HepG2 (cell line): ENCODE measurements around the gene TLCD1. TPM values are rescaled to one million over a fixed set of nuclear protein-coding genes. Genes with fewer than 3 reads are reported as not detected.

ENCODE experiments used
- CBX1 ChIP-seq: IDR thresholded peaks from one replicate; pipeline ENCODE4 v1.6.1; 2016; ENCODE audit warnings: antibody characterized with exemption, low read depth
- CENPT ChIP-seq: sonication (generic); formaldehyde crosslinking; IDR thresholded peaks from 2 replicates; pipeline ENCODE4 v1.8.0; 2022; ENCODE audit warnings: low read depth, mild to moderate bottlenecking, moderate library complexity, missing genetic modification reagents
- CREB1 ChIP-seq, 2 experiments: fragments of 450-650 bp in 1 of 2; IDR thresholded peaks; 2 replicates each; pipeline ENCODE4 v1.6.1; 2016 to 2017; ENCODE audit warnings: control low read depth in 1 of 2, mild to moderate bottlenecking in 1 of 2, missing compliant biosample characterization in 1 of 2, missing genetic modification characterization in 1 of 2
- ELF1 ChIP-seq: sonication (generic); formaldehyde crosslinking; IDR thresholded peaks from 2 replicates; pipeline ENCODE4 v1.4.0; 2020; ENCODE audit warnings: missing genetic modification reagents
- HIVEP1 ChIP-seq: sonication (generic); formaldehyde crosslinking; IDR thresholded peaks from 2 replicates; pipeline ENCODE4 v1.4.0; 2020; ENCODE audit warnings: mild to moderate bottlenecking, missing genetic modification reagents
- KLF16 ChIP-seq, 2 experiments: sonication (generic) in 1 of 2; formaldehyde crosslinking in 1 of 2; IDR thresholded peaks; 2 replicates each; pipeline versions ENCODE4 v1.6.1 to v1.8.0; 2016 to 2023; ENCODE audit warnings: missing genetic modification reagents in 2 of 2, missing compliant biosample characterization in 1 of 2
- NAIF1 ChIP-seq: sonication (generic); formaldehyde crosslinking; IDR thresholded peaks from 2 replicates; pipeline ENCODE4 v1.5.0; 2020; ENCODE audit warnings: mild to moderate bottlenecking, missing genetic modification reagents, borderline replicate concordance
- NKX3-1 ChIP-seq: sonication (generic); formaldehyde crosslinking; IDR thresholded peaks from 2 replicates; pipeline ENCODE4 v1.5.0; 2020; ENCODE audit warnings: missing genetic modification reagents
- PHF5A ChIP-seq: IDR thresholded peaks from one replicate; pipeline ENCODE4 v1.6.1; 2018; ENCODE audit warnings: low read depth, missing genetic modification reagents; ENCODE audit not compliant: unreplicated experiment
- RELA ChIP-seq: sonication (generic); formaldehyde crosslinking; IDR thresholded peaks from 2 replicates; pipeline ENCODE4 v1.4.0; 2020; ENCODE audit warnings: missing genetic modification reagents
- SOX13 ChIP-seq, 3 experiments: fragments of 450-650 bp in 1 of 3; sonication (generic) in 1 of 3; formaldehyde crosslinking in 1 of 3; IDR thresholded peaks in 2 of 3; conservative IDR thresholded peaks in 1 of 3; 2 replicates each; pipeline versions ENCODE4 v1.5.0 to v1.6.1; 2016 to 2020; ENCODE audit warnings: antibody characterized with exemption in 1 of 3, mild to moderate bottlenecking in 1 of 3, missing compliant biosample characterization in 1 of 3, missing genetic modification reagents in 1 of 3, moderate library complexity in 1 of 3
- SP1 ChIP-seq, 2 experiments: fragments of 450-650 bp in 1 of 2; sonication (generic) in 1 of 2; formaldehyde crosslinking in 1 of 2; IDR thresholded peaks; 2 replicates each; pipeline versions ENCODE4 v1.4.0 to v1.6.1; 2016 to 2020; ENCODE audit warnings: missing genetic modification reagents in 1 of 2
- SP140L ChIP-seq: sonication (generic); formaldehyde crosslinking; IDR thresholded peaks from 2 replicates; pipeline ENCODE4 v1.4.0; 2020; ENCODE audit warnings: missing genetic modification reagents, borderline replicate concordance
- ZFP36 ChIP-seq: fragments of 150-350 bp; IDR thresholded peaks from 2 replicates; pipeline ENCODE4 v1.6.1; 2018; ENCODE audit warnings: borderline replicate concordance, low read length, low read depth; ENCODE audit not compliant: partially characterized antibody
- ZGPAT ChIP-seq: IDR thresholded peaks from 2 replicates; pipeline ENCODE4 v1.6.1; 2016; ENCODE audit warnings: mild to moderate bottlenecking
- ZNF12 ChIP-seq: sonication (generic); formaldehyde crosslinking; IDR thresholded peaks from 2 replicates; pipeline ENCODE4 v1.5.0; 2020; ENCODE audit warnings: missing genetic modification reagents
- ZNF24 ChIP-seq: fragments of 450-650 bp; IDR thresholded peaks from 2 replicates; pipeline ENCODE4 v1.6.1; 2017; ENCODE audit warnings: antibody characterized with exemption, mild to moderate bottlenecking
- ZNF253 ChIP-seq: sonication (generic); formaldehyde crosslinking; IDR thresholded peaks from 2 replicates; pipeline ENCODE4 v1.8.0; 2022; ENCODE audit warnings: mild to moderate bottlenecking, missing genetic modification reagents, borderline replicate concordance
- ZNF33B ChIP-seq: sonication (generic); formaldehyde crosslinking; IDR thresholded peaks from 2 replicates; pipeline ENCODE4 v1.5.1; 2020; ENCODE audit warnings: mild to moderate bottlenecking, missing genetic modification reagents
- ZNF607 ChIP-seq: sonication (generic); formaldehyde crosslinking; IDR thresholded peaks from 2 replicates; pipeline ENCODE4 v1.5.1; 2020; ENCODE audit warnings: missing genetic modification reagents, mild to moderate bottlenecking, borderline replicate concordance
- ZNF850 ChIP-seq: sonication (generic); formaldehyde crosslinking; conservative IDR thresholded peaks from 2 replicates; pipeline ENCODE4 v1.9.0; 2021; ENCODE audit warnings: mild to moderate bottlenecking, missing genetic modification reagents
- polyA plus RNA-seq, 8 experiments: library from polyadenylated mRNA; depleted of rRNA in 3 of 8; stranded (reverse) in 7 of 8; unstranded in 1 of 8; fragments of >200 nt; fragmentation: Illumina TruSeq in 4 of 8; extraction: Trizol in 4 of 8; gene quantifications; 2 replicates each; pipeline versions ENCODE4 v1.2.1 to v1.2.3, GENCODE V29; 2011 to 2016; ENCODE audit warnings: low read depth in 4 of 8, missing spikeins in 1 of 8, mixed read lengths in 1 of 8; ENCODE audit not compliant: insufficient read depth in 1 of 8
- total RNA-seq, 5 experiments: library from RNA; depleted of rRNA; stranded (reverse); fragments of >200 nt; fragmentation: Illumina TruSeq; extraction: Trizol; gene quantifications; 2 replicates each; pipeline ENCODE4 v1.2.3, GENCODE V29; 2016; ENCODE audit warnings: low read depth in 1 of 5
- TF ChIP-seq, protein P1 (sequence below): sonication (generic); formaldehyde crosslinking; IDR thresholded peaks from 2 replicates; pipeline ENCODE4 v1.9.0; 2021; ENCODE audit warnings: missing genetic modification reagents, borderline replicate concordance

Gene TLCD1
- total and polyA plus RNA-seq, 2 of the 13 experiments (the other 11 are each of a cell fraction or from before 2014, with no cell fraction given), result 14.9 to 19.6 TPM

GRCh38 chr17:28698253-28698941 is 27.6 kb downstream of the TLCD1 start (continued):
- TF ChIP-seq, protein P1, sequence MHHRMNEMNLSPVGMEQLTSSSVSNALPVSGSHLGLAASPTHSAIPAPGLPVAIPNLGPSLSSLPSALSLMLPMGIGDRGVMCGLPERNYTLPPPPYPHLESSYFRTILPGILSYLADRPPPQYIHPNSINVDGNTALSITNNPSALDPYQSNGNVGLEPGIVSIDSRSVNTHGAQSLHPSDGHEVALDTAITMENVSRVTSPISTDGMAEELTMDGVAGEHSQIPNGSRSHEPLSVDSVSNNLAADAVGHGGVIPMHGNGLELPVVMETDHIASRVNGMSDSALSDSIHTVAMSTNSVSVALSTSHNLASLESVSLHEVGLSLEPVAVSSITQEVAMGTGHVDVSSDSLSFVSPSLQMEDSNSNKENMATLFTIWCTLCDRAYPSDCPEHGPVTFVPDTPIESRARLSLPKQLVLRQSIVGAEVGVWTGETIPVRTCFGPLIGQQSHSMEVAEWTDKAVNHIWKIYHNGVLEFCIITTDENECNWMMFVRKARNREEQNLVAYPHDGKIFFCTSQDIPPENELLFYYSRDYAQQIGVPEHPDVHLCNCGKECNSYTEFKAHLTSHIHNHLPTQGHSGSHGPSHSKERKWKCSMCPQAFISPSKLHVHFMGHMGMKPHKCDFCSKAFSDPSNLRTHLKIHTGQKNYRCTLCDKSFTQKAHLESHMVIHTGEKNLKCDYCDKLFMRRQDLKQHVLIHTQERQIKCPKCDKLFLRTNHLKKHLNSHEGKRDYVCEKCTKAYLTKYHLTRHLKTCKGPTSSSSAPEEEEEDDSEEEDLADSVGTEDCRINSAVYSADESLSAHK, result no peak
- TF ChIP-seq ELF1 (CRISPR knock-in tag) (peak; percentile 53), ZNF253 (CRISPR knock-in tag) (no peak), CBX1 (peak; percentile 73), ZNF607 (CRISPR knock-in tag) (0 out of 2 replicates have a peak, but pooled peaks have one; percentile 57), CENPT (no peak), ZNF24 (no peak), ZNF33B (0 out of 2 replicates have a peak, but pooled peaks have one; percentile 63), HIVEP1 (CRISPR knock-in tag) (peak; percentile 37; the same call in 1 of the 2 replicates), CREB1 (IDR thresholded peaks at IDR 0.05) (0 out of 2 replicates have a peak, but pooled peaks have one; percentile 3), CREB1 (CRISPR knock-in tag; IDR thresholded peaks at IDR 0.05) (peak; percentile 57; the same call in 1 of the 2 replicates), SP140L (CRISPR knock-in tag) (no peak), NKX3-1 (CRISPR knock-in tag) (0 out of 2 replicates have a peak, but pooled peaks have one; percentile 43), SOX13 (IDR thresholded peaks at IDR 0.05) (peak; percentile 18; the same call in 1 of the 2 replicates), SOX13 (CRISPR knock-in tag; conservative IDR thresholded peaks at IDR 0.05 in 1 of 2, IDR thresholded peaks at IDR 0.05 in 1 of 2) (peak in 1 of 2 experiments; percentile 88; a peak in 2 of 4 replicates), NAIF1 (peak; percentile 47; the same call in 1 of the 2 replicates), ZGPAT (CRISPR knock-in tag) (peak; percentile 89), PHF5A (CRISPR knock-in tag) (peak; percentile 67), ZNF850 (no peak), ZFP36 (no peak), RELA (no peak), ZNF12 (peak; percentile 82; the same call in 1 of the 2 replicates), KLF16 (CRISPR knock-in tag; IDR thresholded peaks at IDR 0.05) (peak in 1 of 2 experiments; percentile 54; a peak in 1 of 4 replicates), SP1 (IDR thresholded peaks at IDR 0.05) (no peak), SP1 (CRISPR knock-in tag; IDR thresholded peaks at IDR 0.05) (peak; percentile 39; the same call in 1 of the 2 replicates)
